Erythroblast (primary cell): ENCODE data around the gene EPHB2.

ENCODE experiments used
- GATA1 ChIP-seq: IDR thresholded peaks from 2 replicates; pipeline ENCODE4 v1.6.1; 2011; ENCODE audit warnings: low read depth, mild to moderate bottlenecking, control low read depth, low read length, moderate library complexity
- POLR2A ChIP-seq: IDR thresholded peaks from 2 replicates; pipeline ENCODE4 v1.6.1; 2011; ENCODE audit warnings: mild to moderate bottlenecking, low read length

GRCh38 chr1:22913421-22914141, 202.9 kb downstream of the EPHB2 start:
- no peak for TF ChIP-seq POLR2A
- no peak for TF ChIP-seq GATA1
